CD4-positive, alpha-beta memory T cell (primary cell): Measurements from ENCODE around the gene PAQR7. TPM values are rescaled to one million over a fixed set of nuclear protein-coding genes. Genes with fewer than 3 reads are reported as not detected.
A peak's percentile ranks its signal among the peaks of the same experiment; 100 is the strongest.

Experiments used
- CTCF ChIA-PET: fragments of 350-600 bp; sonication (Branson Sonifier 250); formaldehyde crosslinking; loops from one replicate; lab custom pipeline; 2021; ENCODE audit warnings: inconsistent platforms; ENCODE audit not compliant: partially characterized antibody; lab: Charles Lee
- POLR2A ChIA-PET: fragments of 350-600 bp; sonication (Branson Sonifier 250); formaldehyde crosslinking; loops from one replicate; lab custom pipeline; 2021; ENCODE audit not compliant: partially characterized antibody; lab: Charles Lee
- DNase-seq, 5 donors: peaks; one replicate each; pipeline versions ENCODE4 v3.0.0 to v3.0.0-alpha.2; 2020 to 2022; ENCODE audit warnings: mixed read lengths in 1 of 5
- H3K27ac ChIP-seq: one replicate; pipeline ENCODE4 v1.7.0; 2013; ENCODE audit warnings: low read depth, low read length
- H3K27me3 ChIP-seq: 2 replicates; pipeline ENCODE4 v1.7.0; 2013; ENCODE audit warnings: mild to moderate bottlenecking, low read length, moderate library complexity; ENCODE audit not compliant: insufficient read depth
- H3K36me3 ChIP-seq: 2 replicates; pipeline ENCODE4 v1.7.0; 2013; ENCODE audit warnings: mild to moderate bottlenecking, low read length, moderate library complexity; ENCODE audit not compliant: insufficient read depth
- H3K4me1 ChIP-seq: 2 replicates; pipeline ENCODE4 v1.7.0; 2013; ENCODE audit warnings: mild to moderate bottlenecking, low read length, moderate library complexity; ENCODE audit not compliant: insufficient read depth
- H3K4me3 ChIP-seq, 2 donors: one replicate each; pipeline ENCODE4 v1.7.0; 2013; ENCODE audit warnings: low read length in 2 of 2, mild to moderate bottlenecking in 1 of 2
- H3K9me3 ChIP-seq, 2 donors: one replicate each; pipeline ENCODE4 v1.7.0; 2013; ENCODE audit warnings: low read length in 2 of 2, control low read depth in 1 of 2; ENCODE audit not compliant: control insufficient read depth in 1 of 2
- H3K27ac Mint-ChIP-seq, 7 donors: one replicate each; pipeline ENCODE4 v1.8.0; 2020 to 2021; ENCODE audit warnings: mixed read lengths in 7 of 7, mild to moderate bottlenecking in 6 of 7, inconsistent platforms in 3 of 7, moderate library complexity in 3 of 7
- H3K27me3 Mint-ChIP-seq, 2 donors: one replicate each; pipeline ENCODE4 v1.8.0; 2020 to 2021; ENCODE audit warnings: mixed read lengths in 2 of 2
- H3K36me3 Mint-ChIP-seq, 2 donors: one replicate each; pipeline ENCODE4 v1.8.0; 2020 to 2021; ENCODE audit warnings: mixed read lengths in 2 of 2, inconsistent platforms in 1 of 2, mild to moderate bottlenecking in 1 of 2
- H3K4me1 Mint-ChIP-seq, 4 donors: one replicate each; pipeline ENCODE4 v1.8.0; 2020 to 2021; ENCODE audit warnings: mixed read lengths in 4 of 4, mild to moderate bottlenecking in 1 of 4
- H3K4me3 Mint-ChIP-seq, 8 donors: one replicate each; pipeline ENCODE4 v1.8.0; 2020 to 2021; ENCODE audit warnings: mixed read lengths in 8 of 8, mild to moderate bottlenecking in 7 of 8, moderate library complexity in 6 of 8, inconsistent platforms in 3 of 8
- H3K9me3 Mint-ChIP-seq, 8 donors: one replicate each; pipeline ENCODE4 v1.8.0; 2020 to 2021; ENCODE audit warnings: mixed read lengths in 8 of 8, mild to moderate bottlenecking in 5 of 8, inconsistent platforms in 3 of 8, moderate library complexity in 1 of 8
- intact Hi-C: fragments of 100-400 bp; cut with micrococcal nuclease; formaldehyde crosslinking; loops from one replicate; pipeline ENCODE4 v1.15.1; 2023
- polyA plus RNA-seq, 2 donors: library from polyadenylated mRNA; unstranded; fragments of 300-500 nt; fragmentation: Illumina TruSeq; gene quantifications; one replicate each; pipeline ENCODE4 v1.2.3, GENCODE V29; 2021
- total RNA-seq, 2 experiments: library from RNA; stranded (reverse); gene quantifications; one replicate each; pipeline ENCODE4 v1.2.3, GENCODE V29; 2021

PAQR7 gene
- total and polyA plus RNA-seq, 4 experiments from 2014 or later: 0.29 to 2.6 (median 2.1) TPM; not detected in 1

GRCh38 chr1:25877155-25877554 is 1.6 kb upstream of the PAQR7 start:
- Histone ChIP-seq H3K27ac (no peak overlapping the region), H3K4me1 (peaks cover 10% of the 10 kb centered on the region), H3K4me3 (no peak overlapping the region), H3K36me3 (no peaks in the 10 kb centered on the region), H3K27me3 (no peaks in the 10 kb centered on the region), H3K9me3 (no peaks in the 10 kb centered on the region)
- peaks cover 4 to 13% (median 7%) of the 10 kb centered on the region in 4 donors for H3K4me1 Mint-ChIP-seq
- H3K9me3 Mint-ChIP-seq: no peaks in the 10 kb centered on the region
- ChIA-PET CTCF (no interaction called here), POLR2A (no interaction called here)
- H3K36me3 Mint-ChIP-seq: no peaks in the 10 kb centered on the region
- DNase-seq: no peak
- H3K4me3 Mint-ChIP-seq: no peak overlapping the region
- peak overlapping the region in 2 of 7 donors; percentile 14 to 58 for H3K27ac Mint-ChIP-seq
- H3K27me3 Mint-ChIP-seq: no peaks in the 10 kb centered on the region
- intact Hi-C loops: no loop called here

GRCh38 chr1:25876693-25877077 is 1.2 kb upstream of the PAQR7 start:
- Histone ChIP-seq H3K27me3 (no peaks in the 10 kb centered on the region), H3K27ac (no peak overlapping the region), H3K4me3 (no peak overlapping the region), H3K36me3 (no peaks in the 10 kb centered on the region), H3K9me3 (no peaks in the 10 kb centered on the region), H3K4me1 (peaks cover 10% of the 10 kb centered on the region)
- POLR2A ChIA-PET: interaction anchor here (2.8 kb wide), 1 partner anchor 17 kb away, joined by 16 read pairs; the partner anchor contains the start of gene AUNIP
- Mint-ChIP-seq H3K36me3 (no peaks in the 10 kb centered on the region), H3K9me3 (no peaks in the 10 kb centered on the region), H3K27ac (peak overlapping the region in 5 of 7 donors; percentile 19 to 73 (median 58)), H3K4me1 (peaks cover 4 to 13% (median 7%) of the 10 kb centered on the region in 4 donors), H3K27me3 (no peaks in the 10 kb centered on the region), H3K4me3 (peak overlapping the region in 5 of 8 donors; percentile 72 to 84 (median 81))
- no peak for DNase-seq
- intact Hi-C loops: no loop called here
- CTCF ChIA-PET: no interaction called here

- Histone ChIP-seq H3K27ac (no peak overlapping the region), H3K4me3 (peak overlapping the region in 1 of 2 donors; percentile 51), H3K4me1 (peaks cover 10% of the 10 kb centered on the region), H3K27me3 (no peaks in the 10 kb centered on the region), H3K36me3 (no peaks in the 10 kb centered on the region), H3K9me3 (no peaks in the 10 kb centered on the region)
- intact Hi-C loops: loop anchor here (1.0 to 2.0 kb wide), 2 partner anchors 17 to 56 kb away; partner anchors contain the start of gene AUNIP
- DNase-seq: peak in 1 of 5 donors; percentile 6
- Mint-ChIP-seq H3K36me3 (no peaks in the 10 kb centered on the region), H3K9me3 (no peaks in the 10 kb centered on the region), H3K4me1 (peaks cover 4 to 13% (median 7%) of the 10 kb centered on the region in 4 donors), H3K27ac (peak overlapping the region; percentile 13 to 89 (median 58)), H3K4me3 (peak overlapping the region; percentile 61 to 88 (median 81)), H3K27me3 (no peaks in the 10 kb centered on the region)
- ChIA-PET CTCF (interaction anchor here (0.6 to 2.0 kb wide), 3 partner anchors 20 to 1626 kb away, joined by 3 to 8 read pairs (median 3); no protein-coding TSS in a partner anchor), POLR2A (interaction anchor here (0.6 to 2.8 kb wide), 10 partner anchors 12 to 556 kb away, joined by 3 to 36 read pairs (median 4); partner anchors contain the start of genes AUNIP, MTFR1L and PAFAH2)
Measured at GRCh38 chr1:25875856-25876692, 566 bp upstream of the PAQR7 start.

GRCh38 chr1:25874635-25875153 is 814 bp downstream of the PAQR7 start:
- H3K4me1 ChIP-seq: peaks cover 10% of the 10 kb centered on the region
- DNase-seq: no peak

GRCh38 chr1:25874209-25874608 is 1.3 kb downstream of the PAQR7 start:
- Mint-ChIP-seq H3K4me1 (peaks cover 4 to 13% (median 6%) of the 10 kb centered on the region in 4 donors), H3K9me3 (no peaks in the 10 kb centered on the region), H3K27me3 (no peaks in the 10 kb centered on the region), H3K36me3 (no peaks in the 10 kb centered on the region), H3K27ac (no peak overlapping the region), H3K4me3 (peak overlapping the region in 3 of 8 donors; percentile 6 to 83 (median 16))
- Histone ChIP-seq H3K27ac (no peak overlapping the region), H3K4me3 (no peak overlapping the region), H3K27me3 (no peaks in the 10 kb centered on the region), H3K36me3 (no peaks in the 10 kb centered on the region), H3K4me1 (peaks cover 10% of the 10 kb centered on the region), H3K9me3 (no peaks in the 10 kb centered on the region)
- intact Hi-C loops: loop anchor here (2.0 kb wide), 1 partner anchor 15 kb away; the partner anchor contains the start of gene AUNIP
- DNase-seq: no peak
- ChIA-PET POLR2A (interaction anchor here (0.8 to 2.8 kb wide), 3 partner anchors 14 to 97 kb away, joined by 3 to 36 read pairs (median 16); partner anchors contain the start of genes AUNIP and MTFR1L), CTCF (interaction anchor here (1.5 to 2.0 kb wide), 2 partner anchors 10 to 22 kb away, joined by 4 to 8 read pairs; no protein-coding TSS in a partner anchor)

More at GRCh38 chr1:25874635-25875153, 814 bp downstream of the PAQR7 start:
- peak overlapping the region; percentile 17 for H3K27ac ChIP-seq
- H3K4me3 Mint-ChIP-seq: peak overlapping the region; percentile 80 to 88 (median 84)
- no peaks in the 10 kb centered on the region for H3K9me3 Mint-ChIP-seq
- ChIA-PET CTCF (interaction anchor here (0.8 to 2.0 kb wide), 6 partner anchors 10 to 125 kb away, joined by 3 to 8 read pairs (median 3); no protein-coding TSS in a partner anchor), POLR2A (interaction anchor here (0.8 to 2.8 kb wide), 8 partner anchors 10 to 123 kb away, joined by 3 to 36 read pairs (median 4); partner anchors contain the start of genes AUNIP, MTFR1L and PAFAH2)
- intact Hi-C loops: loop anchor here (1.0 to 2.0 kb wide), 2 partner anchors 16 to 54 kb away; partner anchors contain the start of gene AUNIP
- no peaks in the 10 kb centered on the region for H3K9me3 ChIP-seq
- H3K27ac Mint-ChIP-seq: peak overlapping the region in 5 of 7 donors; percentile 66 to 85 (median 74)
- no peaks in the 10 kb centered on the region for H3K27me3 Mint-ChIP-seq
- peak overlapping the region in 1 of 2 donors; percentile 51 for H3K4me3 ChIP-seq
- no peaks in the 10 kb centered on the region for H3K27me3 ChIP-seq
- H3K36me3 Mint-ChIP-seq: no peaks in the 10 kb centered on the region
- H3K36me3 ChIP-seq: no peaks in the 10 kb centered on the region
- H3K4me1 Mint-ChIP-seq: peaks cover 4 to 13% (median 6%) of the 10 kb centered on the region in 4 donors

- ChIA-PET POLR2A (no interaction called here), CTCF (no interaction called here)
- H3K27ac ChIP-seq: no peak overlapping the region
- DNase-seq: no peak
- H3K36me3 ChIP-seq: no peaks in the 10 kb centered on the region
- intact Hi-C loops: no loop called here
- no peaks in the 10 kb centered on the region for H3K27me3 ChIP-seq
- Mint-ChIP-seq H3K4me3 (peak overlapping the region in 2 of 8 donors; percentile 4 to 22), H3K27me3 (no peaks in the 10 kb centered on the region), H3K4me1 (peaks cover 4 to 13% (median 6%) of the 10 kb centered on the region in 4 donors), H3K9me3 (no peaks in the 10 kb centered on the region), H3K36me3 (no peaks in the 10 kb centered on the region), H3K27ac (no peak overlapping the region)
- H3K4me1 ChIP-seq: peaks cover 10% of the 10 kb centered on the region
- no peak overlapping the region for H3K4me3 ChIP-seq
- H3K9me3 ChIP-seq: no peaks in the 10 kb centered on the region
Measured at GRCh38 chr1:25873120-25873519, 2.4 kb downstream of the PAQR7 start.
